Kidney epithelial cell (primary cell): ENCODE measurements around the gene NOX1. TPM values are rescaled to one million over a fixed set of nuclear protein-coding genes. Genes with fewer than 3 reads are reported as not detected.
"Not testable (repeated sequence)": the region's sequence is repeated elsewhere in the genome, so short reads cannot be mapped to it uniquely, and the experiment has no call there.

Experiments
- DNase-seq: peaks from one replicate; pipeline ENCODE4 v3.0.0-alpha.2; 2010; ENCODE audit warnings: low read depth
- H3K27me3 ChIP-seq: 2 replicates; pipeline ENCODE4 v1.6.0; 2011; ENCODE audit warnings: low read length; ENCODE audit not compliant: control insufficient read depth, insufficient read depth
- H3K36me3 ChIP-seq: 2 replicates; pipeline ENCODE4 v1.5.1; 2011; ENCODE audit warnings: low read length; ENCODE audit not compliant: control insufficient read depth, insufficient read depth
- H3K4me3 ChIP-seq: 2 replicates; pipeline ENCODE4 v1.5.1; 2011; ENCODE audit warnings: low read depth, mild to moderate bottlenecking, control low read depth, low read length
- total RNA-seq: library from RNA; depleted of rRNA; stranded (reverse); fragments of >200 nt; gene quantifications from 2 replicates; pipeline ENCODE4 v1.2.3, GENCODE V29; 2015
- TF ChIP-seq, protein P1 (sequence below): IDR thresholded peaks from 2 replicates; pipeline ENCODE4 v1.5.1; 2011; ENCODE audit warnings: mild to moderate bottlenecking, moderate library complexity, low read length, control low read depth, inconsistent platforms; ENCODE audit not compliant: insufficient read depth, poor library complexity, severe bottlenecking

The NOX1 gene
- total RNA-seq, 1 donor from 2014 or later = not detected

- H3K4me3 ChIP-seq = no peak overlapping the region
- no peaks in the 10 kb centered on the region for H3K36me3 ChIP-seq
- TF ChIP-seq, protein P1, sequence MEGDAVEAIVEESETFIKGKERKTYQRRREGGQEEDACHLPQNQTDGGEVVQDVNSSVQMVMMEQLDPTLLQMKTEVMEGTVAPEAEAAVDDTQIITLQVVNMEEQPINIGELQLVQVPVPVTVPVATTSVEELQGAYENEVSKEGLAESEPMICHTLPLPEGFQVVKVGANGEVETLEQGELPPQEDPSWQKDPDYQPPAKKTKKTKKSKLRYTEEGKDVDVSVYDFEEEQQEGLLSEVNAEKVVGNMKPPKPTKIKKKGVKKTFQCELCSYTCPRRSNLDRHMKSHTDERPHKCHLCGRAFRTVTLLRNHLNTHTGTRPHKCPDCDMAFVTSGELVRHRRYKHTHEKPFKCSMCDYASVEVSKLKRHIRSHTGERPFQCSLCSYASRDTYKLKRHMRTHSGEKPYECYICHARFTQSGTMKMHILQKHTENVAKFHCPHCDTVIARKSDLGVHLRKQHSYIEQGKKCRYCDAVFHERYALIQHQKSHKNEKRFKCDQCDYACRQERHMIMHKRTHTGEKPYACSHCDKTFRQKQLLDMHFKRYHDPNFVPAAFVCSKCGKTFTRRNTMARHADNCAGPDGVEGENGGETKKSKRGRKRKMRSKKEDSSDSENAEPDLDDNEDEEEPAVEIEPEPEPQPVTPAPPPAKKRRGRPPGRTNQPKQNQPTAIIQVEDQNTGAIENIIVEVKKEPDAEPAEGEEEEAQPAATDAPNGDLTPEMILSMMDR = no peak
- H3K27me3 ChIP-seq = no peaks in the 10 kb centered on the region
- no peak for DNase-seq
Observed at GRCh38 chrX:100812216-100813158, 61.7 kb downstream of the NOX1 start.

DNA sequence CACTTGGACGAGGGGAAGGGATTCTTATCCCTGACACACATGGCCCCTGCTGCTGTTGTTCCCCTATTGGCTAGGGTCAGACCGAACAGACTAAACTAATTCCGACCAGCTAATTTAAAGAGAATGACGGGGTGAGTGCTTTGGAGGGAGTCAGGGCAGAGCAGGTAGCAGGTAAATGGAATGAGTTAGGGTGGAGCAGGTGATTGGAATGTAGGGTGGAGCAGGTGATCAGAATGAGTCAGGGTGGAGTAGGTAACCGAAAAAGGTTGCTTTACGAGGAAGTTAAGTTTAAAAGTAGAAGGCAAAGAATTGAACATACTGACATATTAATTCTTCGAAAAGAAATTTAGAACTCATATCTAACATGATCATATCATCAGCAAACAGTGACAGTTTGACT, 65.9 kb downstream of the NOX1 start:
- DNase-seq, H3K27me3 ChIP-seq, H3K36me3 ChIP-seq, H3K4me3 ChIP-seq: not testable (repeated sequence)

- Histone ChIP-seq H3K4me3 (no peak overlapping the region), H3K27me3 (no peaks in the 10 kb centered on the region), H3K36me3 (no peaks in the 10 kb centered on the region)
- DNase-seq = no peak
- TF ChIP-seq, protein P1 = no peak
Observed at GRCh38 chrX:100804780-100805179, 69.4 kb downstream of the NOX1 start.

- H3K4me3 ChIP-seq = no peak overlapping the region
- DNase-seq = no peak
- TF ChIP-seq, protein P1 = no peak
- no peaks in the 10 kb centered on the region for H3K27me3 ChIP-seq
- no peaks in the 10 kb centered on the region for H3K36me3 ChIP-seq
Observed at GRCh38 chrX:100802843-100803242, 71.3 kb downstream of the NOX1 start.

DNA sequence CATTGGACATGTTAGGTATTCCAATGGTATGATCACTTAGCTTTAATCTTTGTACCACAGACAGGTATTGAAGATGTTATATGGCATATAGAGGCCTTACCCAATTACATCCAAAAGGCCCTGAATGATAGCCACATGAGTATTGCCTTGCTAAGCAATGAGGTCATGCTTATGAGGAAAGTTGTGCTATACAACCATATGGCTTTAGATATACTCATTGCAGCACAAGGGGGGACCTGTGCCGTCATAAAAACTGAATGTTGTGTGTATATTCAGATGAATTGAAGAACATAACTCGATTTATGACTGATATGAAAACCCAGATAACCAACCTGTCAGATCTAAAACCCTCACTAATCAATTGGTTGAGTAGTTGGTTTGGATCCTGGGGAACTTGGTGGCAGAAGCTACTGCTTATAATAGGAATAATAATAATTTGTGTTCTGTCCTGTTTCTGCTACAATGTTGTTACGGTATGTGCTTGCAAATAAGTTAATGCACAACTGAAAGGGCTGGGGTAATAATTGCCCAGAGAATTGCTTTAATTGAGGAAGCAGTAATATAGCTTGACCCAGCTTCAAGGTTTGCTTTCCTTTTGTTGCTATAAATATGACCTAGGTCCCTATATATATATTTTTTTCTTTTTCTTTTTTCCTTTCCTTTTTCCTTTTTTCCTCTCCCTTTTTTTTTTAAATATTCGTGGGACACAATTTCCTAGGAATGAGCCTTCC, 75.5 kb downstream of the NOX1 start:
- Histone ChIP-seq H3K4me3 (no peak overlapping the region), H3K36me3 (no peaks in the 10 kb centered on the region), H3K27me3 (no peaks in the 10 kb centered on the region)
- TF ChIP-seq, protein P1 = no peak
- DNase-seq = no peak

- no peak overlapping the region for H3K4me3 ChIP-seq
- TF ChIP-seq, protein P1 = no peak
- no peaks in the 10 kb centered on the region for H3K36me3 ChIP-seq
- H3K27me3 ChIP-seq = no peaks in the 10 kb centered on the region
- no peak for DNase-seq
Observed at GRCh38 chrX:100797359-100797758, 76.8 kb downstream of the NOX1 start.

GRCh38 chrX:100796371-100796770, 77.8 kb downstream of the NOX1 start:
- not testable (repeated sequence) for DNase-seq, H3K27me3 ChIP-seq, H3K4me3 ChIP-seq, H3K36me3 ChIP-seq
